ENCODE measurements around the gene BACH1.
A peak's percentile ranks its signal among the peaks of the same experiment; 100 is the strongest.

The BACH1 gene

DNA sequence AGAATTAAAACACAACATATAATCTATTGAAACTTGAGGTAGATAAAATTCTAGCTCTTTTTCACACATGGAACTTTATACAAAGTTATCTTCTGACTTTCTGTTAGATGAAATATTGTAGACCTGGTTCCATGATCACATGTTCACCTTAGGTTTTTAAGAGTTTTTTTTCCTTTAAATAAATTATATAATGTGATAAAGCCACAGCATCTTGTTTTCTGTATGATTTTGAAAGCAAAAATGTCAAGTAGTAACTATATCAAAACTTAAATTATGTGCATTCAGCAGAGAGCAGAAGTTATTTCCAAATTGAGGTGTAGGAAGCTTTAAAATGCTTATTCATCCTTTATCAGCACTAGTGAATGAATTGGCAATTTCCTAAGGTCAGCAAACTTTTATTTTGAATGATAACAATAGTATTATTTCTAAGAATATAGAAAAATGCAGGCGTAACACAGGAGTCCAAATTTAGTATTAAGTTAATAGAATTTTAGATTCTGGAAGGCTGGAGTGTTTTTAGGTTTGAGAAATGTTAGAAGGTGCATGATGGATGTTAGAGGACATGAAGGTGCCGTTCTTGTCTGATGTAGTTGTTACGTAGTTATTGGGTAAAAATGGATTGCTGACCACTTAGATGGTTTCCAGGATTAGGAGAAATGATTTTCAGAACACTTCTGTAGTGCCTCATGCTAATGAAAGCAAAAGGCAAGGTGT is 17.5 kb downstream of the BACH1 start:
- DNase-seq = no peak

- no peak for DNase-seq
These were observed 18.1 kb downstream of the BACH1 start for GRCh38 chr21:29316806-29317205.

DNA sequence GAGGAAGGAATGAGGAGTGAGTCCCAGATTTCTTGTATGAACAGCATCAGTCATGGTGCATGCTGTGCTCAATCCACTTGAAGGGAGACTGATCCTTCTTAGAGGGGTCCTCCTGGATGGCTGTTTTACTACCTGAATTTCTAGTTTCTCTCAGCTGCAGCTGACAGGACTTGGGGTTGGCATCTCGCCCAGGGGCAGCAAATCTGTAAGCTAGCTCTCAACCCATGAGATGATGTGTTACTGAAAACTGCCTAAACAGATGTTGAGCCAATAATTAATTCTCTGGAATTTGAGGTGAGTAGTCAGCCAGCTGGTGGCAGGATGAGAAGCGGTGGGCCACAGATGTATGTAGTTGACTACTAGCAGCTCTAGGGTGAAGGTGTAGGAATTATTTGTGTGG is 19.6 kb downstream of the BACH1 start:
- no peak for DNase-seq

GRCh38 chr21:29320031-29320430 is 21.3 kb downstream of the BACH1 start:
- no peak for DNase-seq

DNA sequence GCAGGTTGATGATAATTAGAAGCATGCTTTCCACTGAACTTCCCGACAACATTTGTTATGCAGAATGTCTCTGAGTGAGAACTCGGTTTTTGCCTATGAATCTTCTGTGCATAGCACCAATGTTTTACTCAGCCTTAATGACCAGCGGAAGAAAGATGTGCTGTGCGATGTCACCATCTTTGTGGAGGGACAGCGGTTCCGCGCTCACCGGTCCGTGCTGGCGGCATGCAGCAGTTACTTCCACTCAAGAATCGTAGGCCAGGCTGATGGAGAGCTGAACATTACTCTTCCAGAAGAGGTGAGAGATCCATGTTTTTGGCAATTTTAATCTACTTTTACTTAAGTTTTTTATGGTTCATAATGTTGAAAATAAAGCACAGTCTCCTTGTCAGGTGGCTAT is 22.5 kb downstream of the BACH1 start:
- DNase-seq = no peak

DNA sequence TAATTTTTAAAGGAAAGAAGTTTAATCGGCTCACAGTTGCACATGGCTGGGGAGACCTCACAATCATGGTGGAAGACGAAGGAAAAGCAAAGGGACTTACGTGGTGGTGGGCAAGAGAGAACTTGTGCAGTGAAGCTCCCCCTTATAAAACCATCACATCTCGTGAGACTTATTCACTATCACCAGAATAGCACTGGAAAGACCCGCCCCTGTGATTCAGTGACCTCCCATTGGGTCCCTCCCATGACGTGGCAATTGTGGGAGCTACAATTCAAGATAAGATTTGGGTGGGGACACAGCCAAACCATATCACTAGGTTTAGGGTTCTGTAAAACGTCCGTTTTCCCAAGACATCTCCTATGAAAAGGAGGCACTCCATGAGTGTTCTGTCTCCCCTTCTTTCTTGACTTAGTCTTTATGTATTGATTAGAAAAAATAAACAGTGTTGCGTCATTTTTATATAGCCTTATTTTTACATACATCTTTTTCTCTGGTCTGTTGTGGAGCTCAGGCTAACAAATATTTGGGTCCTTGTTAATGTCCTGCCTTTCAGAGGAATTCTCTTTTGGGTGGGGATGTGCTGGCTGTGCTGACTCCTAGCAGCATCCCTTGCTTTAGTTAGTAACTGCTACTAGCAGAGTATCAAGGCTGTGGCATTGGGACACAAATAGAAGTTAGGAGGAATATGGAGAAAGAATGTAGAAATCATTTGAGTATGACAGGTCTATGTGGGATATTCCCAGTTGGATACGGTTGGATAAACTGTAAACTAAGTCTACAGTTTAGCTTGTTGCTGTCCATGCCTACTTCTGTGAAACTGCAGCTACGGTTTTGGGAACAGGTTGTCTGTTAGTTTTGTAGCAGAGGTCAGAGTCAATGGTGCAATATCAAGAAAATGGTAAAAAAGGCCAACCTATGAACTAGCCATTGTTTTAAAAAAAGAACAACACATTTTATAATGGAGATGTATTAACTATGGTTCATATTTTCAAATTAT is 23.5 kb downstream of the BACH1 start:
- DNase-seq = no peak

DNA sequence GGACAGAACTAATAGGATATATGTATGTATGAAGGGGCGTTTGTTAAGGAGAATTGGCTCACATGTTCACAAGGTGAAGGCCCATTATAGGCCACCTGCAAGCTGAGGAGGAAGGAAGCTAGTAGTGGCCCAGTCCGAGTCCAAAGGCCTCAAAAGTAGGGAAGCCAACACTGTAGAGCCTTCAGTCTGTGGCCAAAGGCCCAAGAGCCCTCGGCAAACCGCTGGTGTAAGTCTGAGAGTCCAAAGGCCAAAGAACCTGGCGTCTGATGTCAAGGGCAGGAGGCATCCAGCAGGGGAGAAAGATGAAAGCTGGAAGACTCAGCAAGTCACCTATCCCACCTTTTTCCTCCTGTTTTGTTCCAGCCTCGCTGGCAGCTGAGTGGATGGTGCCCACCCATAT is 24.5 kb downstream of the BACH1 start:
- no peak for DNase-seq

- no peak for DNase-seq
These were observed 28.3 kb downstream of the BACH1 start for GRCh38 chr21:29326914-29327554.

GRCh38 chr21:29329406-29329805 is 30.7 kb downstream of the BACH1 start:
- no peak for DNase-seq

- DNase-seq = no peak
These were observed 32.1 kb downstream of the BACH1 start for GRCh38 chr21:29330797-29331196.

DNA sequence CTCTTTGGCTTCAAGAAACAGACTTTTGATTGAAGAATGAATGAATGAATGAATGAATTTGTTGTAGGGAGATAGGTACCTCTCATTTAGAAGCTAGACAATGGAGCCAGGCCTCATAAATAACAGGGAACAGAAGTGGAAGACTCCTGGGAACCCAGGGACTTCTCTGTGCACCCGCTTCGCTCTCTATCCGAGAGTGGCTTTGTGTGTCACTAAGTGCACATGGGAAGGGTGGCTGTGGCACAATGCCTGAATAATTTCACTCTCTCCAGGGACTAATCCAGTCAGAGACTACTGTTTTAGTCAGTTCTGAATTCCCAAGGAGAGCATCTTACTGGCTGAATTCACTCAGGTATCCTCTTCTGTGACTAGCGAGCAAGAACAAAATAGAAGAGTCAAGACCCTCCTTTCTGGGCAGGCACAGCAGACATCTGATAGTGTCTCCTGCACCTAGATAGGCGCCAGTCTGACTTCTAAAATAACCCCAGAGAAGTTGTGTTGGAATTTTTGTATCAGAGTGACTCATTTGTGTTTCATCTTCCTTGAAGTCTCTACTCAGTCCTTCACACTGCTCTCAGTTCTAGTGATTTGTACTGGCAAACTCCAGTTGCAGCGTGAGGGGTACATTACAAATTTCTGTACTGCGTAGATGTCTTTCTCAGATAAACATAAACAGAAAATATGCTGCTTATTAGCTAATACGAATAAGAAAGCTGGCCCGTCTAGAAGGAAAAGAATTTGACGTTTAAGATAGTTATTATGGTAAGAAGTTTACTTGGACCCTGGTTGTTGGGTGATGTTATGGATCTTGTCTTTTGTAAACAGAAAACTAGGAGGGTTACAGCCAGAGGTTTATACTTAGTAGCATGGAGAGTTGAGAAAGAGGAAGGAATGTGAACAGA is 34.0 kb downstream of the BACH1 start:
- no peak for DNase-seq

- DNase-seq = no peak
These were observed 34.7 kb downstream of the BACH1 start for GRCh38 chr21:29333406-29333805.

DNA sequence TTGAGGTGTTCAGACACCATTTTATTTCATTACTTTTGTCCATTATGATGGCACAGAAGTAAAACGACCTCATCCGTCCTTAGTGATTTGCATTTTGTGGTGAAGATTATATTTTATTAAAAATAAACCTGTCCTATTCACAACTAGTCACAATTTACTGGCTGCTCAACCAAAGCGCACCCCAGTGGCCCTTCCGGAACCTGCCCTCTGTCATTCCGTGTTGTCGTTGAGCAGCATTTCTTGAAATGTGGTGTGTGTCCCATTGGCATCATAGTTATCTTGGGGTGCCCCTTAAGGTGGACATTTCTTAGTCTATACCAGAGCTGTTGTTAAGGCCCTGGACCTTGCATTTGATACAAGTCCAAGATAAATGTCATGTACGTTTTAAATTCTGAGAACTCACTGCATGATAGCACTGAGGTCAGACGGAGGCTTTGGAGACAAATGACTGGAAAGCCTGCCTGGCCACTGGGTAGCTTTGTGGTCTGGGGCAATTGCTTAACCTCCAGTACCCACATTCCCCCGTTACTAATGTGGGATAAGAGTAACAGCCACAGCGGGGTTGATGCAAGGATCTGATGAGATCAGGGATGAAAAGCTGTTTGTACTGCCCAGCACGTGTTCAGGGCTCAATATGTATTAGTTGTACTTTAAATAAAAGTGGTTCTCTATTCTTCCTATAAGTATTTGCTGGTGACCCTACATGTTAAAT is 36.2 kb downstream of the BACH1 start:
- no peak for DNase-seq

GRCh38 chr21:29335720-29336119 is 37.0 kb downstream of the BACH1 start:
- DNase-seq = no peak

DNA sequence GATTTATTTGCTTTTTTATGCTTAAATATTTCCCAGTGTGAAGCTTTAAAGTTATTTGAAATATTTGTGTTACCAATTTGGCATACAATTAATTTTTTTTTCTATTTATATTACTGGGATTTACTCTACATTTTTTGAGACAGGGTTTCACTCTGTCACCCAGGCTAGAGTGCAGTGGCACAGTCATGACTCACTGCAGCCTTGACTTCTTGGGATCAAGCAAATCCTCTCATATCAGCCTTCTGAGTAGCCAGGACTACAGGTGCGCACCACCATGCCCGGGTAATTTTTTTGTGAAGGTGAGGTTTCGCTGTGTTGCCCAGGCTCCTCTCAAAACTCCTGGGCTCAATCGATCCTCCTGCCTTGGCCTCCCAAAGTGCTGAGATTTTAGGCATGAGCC is 39.5 kb downstream of the BACH1 start:
- DNase-seq = no peak

DNA sequence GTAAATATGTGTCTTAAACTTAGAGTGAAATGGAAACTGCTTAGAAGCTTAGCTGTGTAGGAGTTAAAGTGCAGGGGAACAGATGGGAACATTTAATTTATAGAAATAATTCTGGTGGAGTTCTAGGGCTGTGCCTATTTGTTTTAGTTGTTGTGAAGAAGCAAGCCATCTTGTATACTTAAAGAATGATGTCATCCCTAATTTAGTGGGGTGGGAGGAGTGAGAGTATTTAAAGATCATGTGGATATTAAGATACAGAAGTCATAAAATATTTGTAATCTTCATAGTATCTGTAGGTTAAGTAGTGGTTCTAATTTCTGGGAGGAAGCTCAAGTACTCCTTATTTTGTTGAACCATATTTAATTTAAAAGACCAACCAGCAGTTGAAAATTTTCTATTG is 41.5 kb downstream of the BACH1 start:
- no peak for DNase-seq

DNA sequence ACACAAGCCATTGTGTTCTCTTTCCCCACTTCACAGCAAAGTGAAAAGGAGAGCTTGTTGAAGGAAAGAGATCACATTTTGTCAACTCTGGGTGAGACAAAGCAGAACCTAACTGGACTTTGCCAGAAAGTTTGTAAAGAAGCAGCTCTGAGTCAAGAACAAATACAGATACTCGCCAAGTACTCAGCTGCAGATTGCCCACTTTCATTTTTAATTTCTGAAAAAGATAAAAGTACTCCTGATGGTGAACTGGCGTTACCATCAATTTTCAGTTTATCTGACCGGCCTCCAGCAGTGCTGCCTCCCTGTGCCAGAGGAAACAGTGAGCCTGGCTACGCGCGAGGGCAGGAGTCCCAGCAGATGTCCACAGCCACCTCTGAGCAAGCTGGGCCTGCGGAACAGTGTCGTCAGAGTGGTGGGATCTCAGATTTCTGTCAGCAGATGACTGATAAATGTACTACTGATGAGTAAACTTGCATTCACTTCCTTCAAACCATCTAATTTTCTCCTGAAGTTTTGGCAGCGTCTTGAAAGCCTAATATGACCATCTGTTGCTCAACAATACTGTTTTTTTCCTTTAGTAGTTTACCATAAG is 43.7 kb downstream of the BACH1 start:
- DNase-seq = peak in 1 of 2 experiments; percentile 7

- DNase-seq = no peak
These were observed 44.8 kb downstream of the BACH1 start for GRCh38 chr21:29343519-29343918.

- no peak for DNase-seq
These were observed 47.6 kb downstream of the BACH1 start for GRCh38 chr21:29346281-29346680.

DNA sequence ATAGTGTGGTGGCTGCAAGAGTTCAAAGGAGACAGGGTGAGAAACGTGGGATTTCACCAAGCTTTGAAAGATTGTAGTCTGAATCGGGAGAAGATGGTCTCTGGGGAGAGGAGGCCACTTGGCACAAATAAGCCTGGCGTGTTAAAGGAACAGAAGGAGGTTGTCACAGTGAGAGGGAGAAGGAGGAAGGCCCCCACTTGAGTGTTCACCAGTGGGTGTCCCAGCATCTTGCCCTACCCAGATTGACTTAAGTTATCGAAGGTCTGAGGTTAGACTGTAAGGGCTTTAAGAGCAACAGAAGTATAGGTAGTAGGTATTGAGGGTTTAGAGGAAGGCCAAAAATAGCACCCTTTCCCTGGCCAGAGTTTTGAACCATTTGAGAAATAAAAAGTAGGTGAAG is 48.0 kb downstream of the BACH1 start:
- no peak for DNase-seq

DNA sequence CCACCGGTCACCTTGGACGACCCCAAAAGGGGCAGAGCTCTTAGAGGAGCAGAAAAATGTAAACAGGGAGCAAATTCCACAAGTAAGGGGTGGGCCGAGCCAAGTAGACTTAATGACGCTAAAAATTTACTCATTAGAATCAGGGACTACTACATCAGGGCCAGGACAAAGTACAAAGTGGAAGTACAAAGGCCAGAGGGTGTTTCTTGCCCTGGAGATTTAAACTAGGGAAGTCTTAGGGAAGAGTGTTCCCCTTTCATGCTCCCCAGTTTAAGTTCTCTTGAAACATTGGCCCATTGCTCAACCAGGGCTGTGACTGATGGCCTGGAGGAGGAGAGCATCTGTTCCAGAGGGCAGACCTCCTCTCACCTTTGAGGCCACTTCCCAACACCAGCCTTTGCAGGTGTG is 48.6 kb downstream of the BACH1 start:
- no peak for DNase-seq
